Measurements from ENCODE around the gene ZBTB20.

ZBTB20 gene

GRCh38 chr3:114698146-114699105 is 448.7 kb downstream of the ZBTB20 start:
- Histone ChIP-seq H3K36me3 (ENCODE audit: control insufficient read depth in 4 of 4, insufficient read depth in 4 of 4, low read length in 3 of 4) (no peaks in the 10 kb centered on the region), H3K9me3 (ENCODE audit: control extremely low read depth in 1 of 5, control insufficient read depth in 4 of 5, insufficient read depth in 2 of 5, low read depth in 1 of 5, low read length in 4 of 5) (no peaks in the 10 kb centered on the region), H3K4me3 (ENCODE audit: control insufficient read depth in 1 of 7, extremely low read depth in 1 of 7, insufficient read depth in 4 of 7, low read depth in 2 of 7, low read length in 6 of 7) (no peak overlapping the region), H3K27ac (ENCODE audit: insufficient read depth in 1 of 2, low read depth in 1 of 2, low read length in 2 of 2, poor library complexity in 1 of 2, severe bottlenecking in 2 of 2) (no peak overlapping the region), H3K4me1 (ENCODE audit: control extremely low read depth in 1 of 4, control insufficient read depth in 4 of 4, insufficient read depth in 4 of 4, low read length in 3 of 4) (peaks cover 0 to 11% (median 1%) of the 10 kb centered on the region in 4 experiments), H3K27me3 (replicated peaks in 2 of 5; ENCODE audit: control insufficient read depth in 4 of 5, insufficient read depth in 5 of 5, low read length in 4 of 5) (no peaks in the 10 kb centered on the region)
- peak in 1 of 3 donors; percentile 17 for DNase-seq
- ChIA-PET CTCF (interaction anchor here (1.0 kb wide), 1 partner anchor 9 kb away, joined by 3 read pairs; no protein-coding TSS in a partner anchor), POLR2A (no interaction called here)
- WGBS (ENCODE audit: insufficient coverage) = 83% methylated on average over 2 of the region's 5 CpGs

- no peaks in the 10 kb centered on the region for H3K36me3 ChIP-seq (ENCODE audit: control insufficient read depth in 4 of 4, insufficient read depth in 4 of 4, low read length in 3 of 4)
- peaks cover 0 to 11% (median 1%) of the 10 kb centered on the region in 4 experiments for H3K4me1 ChIP-seq (ENCODE audit: control extremely low read depth in 1 of 4, control insufficient read depth in 4 of 4, insufficient read depth in 4 of 4, low read length in 3 of 4)
- no CpG with 5 or more reads among the region's 4 CpGs for WGBS (ENCODE audit: insufficient coverage)
- H3K27me3 ChIP-seq (replicated peaks in 2 of 5; ENCODE audit: control insufficient read depth in 4 of 5, insufficient read depth in 5 of 5, low read length in 4 of 5) = no peaks in the 10 kb centered on the region
- ChIA-PET CTCF (interaction anchor here (1.3 kb wide), 1 partner anchor 12 kb away, joined by 4 read pairs; no protein-coding TSS in a partner anchor), POLR2A (no interaction called here)
- no peak overlapping the region for H3K4me3 ChIP-seq (ENCODE audit: control insufficient read depth in 1 of 7, extremely low read depth in 1 of 7, insufficient read depth in 4 of 7, low read depth in 2 of 7, low read length in 6 of 7)
- H3K9me3 ChIP-seq (ENCODE audit: control extremely low read depth in 1 of 5, control insufficient read depth in 4 of 5, insufficient read depth in 2 of 5, low read depth in 1 of 5, low read length in 4 of 5) = no peaks in the 10 kb centered on the region
- no peak overlapping the region for H3K27ac ChIP-seq (ENCODE audit: insufficient read depth in 1 of 2, low read depth in 1 of 2, low read length in 2 of 2, poor library complexity in 1 of 2, severe bottlenecking in 2 of 2)
- no peak for DNase-seq
Observed at GRCh38 chr3:114697401-114697800, 449.7 kb downstream of the ZBTB20 start.

DNA sequence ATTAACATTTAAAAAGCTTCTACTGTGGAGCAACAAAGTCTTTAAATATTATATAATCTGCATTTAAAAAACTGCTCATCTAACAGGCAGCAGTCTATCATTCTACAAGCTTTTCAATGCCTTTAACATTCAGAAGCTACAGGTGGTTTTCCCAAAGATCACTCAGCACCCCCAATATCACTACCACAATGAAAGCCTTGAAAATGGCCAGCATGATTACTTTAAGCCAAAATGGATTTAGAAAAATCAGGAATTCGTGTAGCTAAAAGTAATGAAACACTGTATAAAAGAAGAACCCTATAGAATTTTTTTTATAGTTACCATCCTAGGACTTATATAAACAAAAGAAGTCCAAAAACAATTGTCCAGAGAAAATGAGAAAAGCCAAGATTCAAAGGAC is 452.8 kb downstream of the ZBTB20 start:
- no CpG with 5 or more reads among the region's 1 CpG for WGBS (ENCODE audit: insufficient coverage)
- peaks cover 0 to 6% (median 0%) of the 10 kb centered on the region in 4 experiments for H3K36me3 ChIP-seq (ENCODE audit: control insufficient read depth in 4 of 4, insufficient read depth in 4 of 4, low read length in 3 of 4)
- H3K4me1 ChIP-seq (ENCODE audit: control extremely low read depth in 1 of 4, control insufficient read depth in 4 of 4, insufficient read depth in 4 of 4, low read length in 3 of 4) = peaks cover 0 to 11% (median 6%) of the 10 kb centered on the region in 4 experiments
- no peak overlapping the region for H3K27ac ChIP-seq (ENCODE audit: insufficient read depth in 1 of 2, low read depth in 1 of 2, low read length in 2 of 2, poor library complexity in 1 of 2, severe bottlenecking in 2 of 2)
- ChIA-PET POLR2A (no interaction called here), CTCF (interaction anchor here (1.3 kb wide), 1 partner anchor 11 kb away, joined by 4 read pairs; no protein-coding TSS in a partner anchor)
- no peak for DNase-seq
- no peak overlapping the region for H3K4me3 ChIP-seq (ENCODE audit: control insufficient read depth in 1 of 7, extremely low read depth in 1 of 7, insufficient read depth in 4 of 7, low read depth in 2 of 7, low read length in 6 of 7)
- no peaks in the 10 kb centered on the region for H3K27me3 ChIP-seq (replicated peaks in 2 of 5; ENCODE audit: control insufficient read depth in 4 of 5, insufficient read depth in 5 of 5, low read length in 4 of 5)
- no peaks in the 10 kb centered on the region for H3K9me3 ChIP-seq (ENCODE audit: control extremely low read depth in 1 of 5, control insufficient read depth in 4 of 5, insufficient read depth in 2 of 5, low read depth in 1 of 5, low read length in 4 of 5)

DNA sequence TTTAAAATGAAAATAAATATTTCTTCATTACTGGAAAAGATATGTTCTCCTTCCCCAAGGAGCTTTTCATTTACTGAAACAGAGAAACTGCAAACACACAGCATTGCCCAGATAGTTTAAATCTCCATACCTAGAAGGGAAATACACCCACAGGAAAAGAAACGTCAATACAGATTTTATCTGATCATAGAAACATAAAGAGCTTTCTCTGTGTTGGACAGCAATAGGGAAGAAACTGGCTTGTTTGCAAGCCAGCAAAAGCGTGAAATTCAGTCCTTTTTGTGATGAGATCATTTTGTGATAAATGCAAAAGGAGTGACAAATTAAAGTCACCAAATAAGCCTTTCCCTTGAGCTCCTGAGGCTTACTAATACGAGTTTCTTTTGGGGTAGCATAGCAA is 455.2 kb downstream of the ZBTB20 start:
- Histone ChIP-seq H3K4me3 (ENCODE audit: control insufficient read depth in 1 of 7, extremely low read depth in 1 of 7, insufficient read depth in 4 of 7, low read depth in 2 of 7, low read length in 6 of 7) (no peak overlapping the region), H3K9me3 (ENCODE audit: control extremely low read depth in 1 of 5, control insufficient read depth in 4 of 5, insufficient read depth in 2 of 5, low read depth in 1 of 5, low read length in 4 of 5) (no peaks in the 10 kb centered on the region), H3K27me3 (replicated peaks in 2 of 5; ENCODE audit: control insufficient read depth in 4 of 5, insufficient read depth in 5 of 5, low read length in 4 of 5) (no peaks in the 10 kb centered on the region), H3K4me1 (ENCODE audit: control extremely low read depth in 1 of 4, control insufficient read depth in 4 of 4, insufficient read depth in 4 of 4, low read length in 3 of 4) (peaks cover 0 to 12% (median 4%) of the 10 kb centered on the region in 4 experiments), H3K27ac (ENCODE audit: insufficient read depth in 1 of 2, low read depth in 1 of 2, low read length in 2 of 2, poor library complexity in 1 of 2, severe bottlenecking in 2 of 2) (no peak overlapping the region), H3K36me3 (ENCODE audit: control insufficient read depth in 4 of 4, insufficient read depth in 4 of 4, low read length in 3 of 4) (peaks cover 0 to 6% (median 0%) of the 10 kb centered on the region in 4 experiments)
- ChIA-PET CTCF (interaction anchor here (1.8 kb wide), 1 partner anchor 18 kb away, joined by 4 read pairs; no protein-coding TSS in a partner anchor), POLR2A (no interaction called here)
- peak in 2 of 3 donors; percentile 23 to 39 for DNase-seq
- 60% methylated on average over 1 of the region's 3 CpGs for WGBS (ENCODE audit: insufficient coverage)

- DNase-seq = no peak
- no CpG with 5 or more reads among the region's 1 CpG for WGBS (ENCODE audit: insufficient coverage)
- Histone ChIP-seq H3K27me3 (replicated peaks in 2 of 5; ENCODE audit: control insufficient read depth in 4 of 5, insufficient read depth in 5 of 5, low read length in 4 of 5) (no peaks in the 10 kb centered on the region), H3K36me3 (ENCODE audit: control insufficient read depth in 4 of 4, insufficient read depth in 4 of 4, low read length in 3 of 4) (peaks cover 0 to 6% (median 0%) of the 10 kb centered on the region in 4 experiments), H3K4me1 (ENCODE audit: control extremely low read depth in 1 of 4, control insufficient read depth in 4 of 4, insufficient read depth in 4 of 4, low read length in 3 of 4) (peaks cover under 1 to 21% (median 12%) of the 10 kb centered on the region in 4 experiments), H3K4me3 (ENCODE audit: control insufficient read depth in 1 of 7, extremely low read depth in 1 of 7, insufficient read depth in 4 of 7, low read depth in 2 of 7, low read length in 6 of 7) (no peak overlapping the region), H3K27ac (ENCODE audit: insufficient read depth in 1 of 2, low read depth in 1 of 2, low read length in 2 of 2, poor library complexity in 1 of 2, severe bottlenecking in 2 of 2) (no peak overlapping the region), H3K9me3 (ENCODE audit: control extremely low read depth in 1 of 5, control insufficient read depth in 4 of 5, insufficient read depth in 2 of 5, low read depth in 1 of 5, low read length in 4 of 5) (no peaks in the 10 kb centered on the region)
- POLR2A ChIA-PET = no interaction called here
- CTCF ChIA-PET = no interaction called here
Observed at GRCh38 chr3:114690911-114691310, 456.2 kb downstream of the ZBTB20 start.

- peak in 1 of 3 donors; percentile 15 for DNase-seq
- ChIA-PET POLR2A (no interaction called here), CTCF (no interaction called here)
- peaks cover 5 to 34% (median 13%) of the 10 kb centered on the region in 4 experiments for H3K4me1 ChIP-seq (ENCODE audit: control extremely low read depth in 1 of 4, control insufficient read depth in 4 of 4, insufficient read depth in 4 of 4, low read length in 3 of 4)
- no peak overlapping the region for H3K27ac ChIP-seq (ENCODE audit: insufficient read depth in 1 of 2, low read depth in 1 of 2, low read length in 2 of 2, poor library complexity in 1 of 2, severe bottlenecking in 2 of 2)
- H3K4me3 ChIP-seq (ENCODE audit: control insufficient read depth in 1 of 7, extremely low read depth in 1 of 7, insufficient read depth in 4 of 7, low read depth in 2 of 7, low read length in 6 of 7) = no peak overlapping the region
- no peaks in the 10 kb centered on the region for H3K27me3 ChIP-seq (replicated peaks in 2 of 5; ENCODE audit: control insufficient read depth in 4 of 5, insufficient read depth in 5 of 5, low read length in 4 of 5)
- peaks cover 0 to 6% (median 0%) of the 10 kb centered on the region in 4 experiments for H3K36me3 ChIP-seq (ENCODE audit: control insufficient read depth in 4 of 4, insufficient read depth in 4 of 4, low read length in 3 of 4)
- WGBS (ENCODE audit: insufficient coverage) = 100% methylated on average over 3 of the region's 3 CpGs
- no peaks in the 10 kb centered on the region for H3K9me3 ChIP-seq (ENCODE audit: control extremely low read depth in 1 of 5, control insufficient read depth in 4 of 5, insufficient read depth in 2 of 5, low read depth in 1 of 5, low read length in 4 of 5)
Observed at GRCh38 chr3:114687151-114687550, 459.9 kb downstream of the ZBTB20 start.

- DNase-seq = peak; percentile 44 to 65 (median 53)
- CTCF ChIA-PET = interaction anchor here (1.7 kb wide), 1 partner anchor 10 kb away, joined by 4 read pairs; no protein-coding TSS in a partner anchor
- 27% methylated on average over 3 of the region's 4 CpGs for WGBS (ENCODE audit: insufficient coverage)
Observed at GRCh38 chr3:114686621-114687020, 460.5 kb downstream of the ZBTB20 start.

More at GRCh38 chr3:114686621-114687020, 460.5 kb downstream of the ZBTB20 start:
- Histone ChIP-seq H3K36me3 (ENCODE audit: control insufficient read depth in 4 of 4, insufficient read depth in 4 of 4, low read length in 3 of 4) (peaks cover 0 to 6% (median 0%) of the 10 kb centered on the region in 4 experiments), H3K4me1 (ENCODE audit: control extremely low read depth in 1 of 4, control insufficient read depth in 4 of 4, insufficient read depth in 4 of 4, low read length in 3 of 4) (peaks cover 5 to 28% (median 12%) of the 10 kb centered on the region in 4 experiments), H3K4me3 (ENCODE audit: control insufficient read depth in 1 of 7, extremely low read depth in 1 of 7, insufficient read depth in 4 of 7, low read depth in 2 of 7, low read length in 6 of 7) (peak overlapping the region in 2 of 7 experiments; percentile 6 to 28), H3K9me3 (ENCODE audit: control extremely low read depth in 1 of 5, control insufficient read depth in 4 of 5, insufficient read depth in 2 of 5, low read depth in 1 of 5, low read length in 4 of 5) (no peaks in the 10 kb centered on the region), H3K27ac (ENCODE audit: insufficient read depth in 1 of 2, low read depth in 1 of 2, low read length in 2 of 2, poor library complexity in 1 of 2, severe bottlenecking in 2 of 2) (peak overlapping the region in 1 of 2 experiments; percentile 44), H3K27me3 (replicated peaks in 2 of 5; ENCODE audit: control insufficient read depth in 4 of 5, insufficient read depth in 5 of 5, low read length in 4 of 5) (no peaks in the 10 kb centered on the region)
- POLR2A ChIA-PET = no interaction called here

All from common myeloid progenitor, CD34-positive (primary cell).